Pulmonary artery endothelial cell (primary cell): ENCODE results near the gene PDE7B. TPM values are rescaled to one million over a fixed set of nuclear protein-coding genes. Genes with fewer than 3 reads are reported as not detected.

Experiments used
- DNase-seq: peaks from one replicate; pipeline ENCODE4 v3.0.0-alpha.2; 2011; ENCODE audit warnings: low read depth, low spot score
- total RNA-seq: library from RNA; depleted of rRNA; stranded (reverse); fragments of >200 nt; gene quantifications from 2 replicates; pipeline ENCODE4 v1.2.3, GENCODE V29; 2014

Gene PDE7B
- total RNA-seq, 1 donor from 2014 or later, result 42.5 TPM

DNA sequence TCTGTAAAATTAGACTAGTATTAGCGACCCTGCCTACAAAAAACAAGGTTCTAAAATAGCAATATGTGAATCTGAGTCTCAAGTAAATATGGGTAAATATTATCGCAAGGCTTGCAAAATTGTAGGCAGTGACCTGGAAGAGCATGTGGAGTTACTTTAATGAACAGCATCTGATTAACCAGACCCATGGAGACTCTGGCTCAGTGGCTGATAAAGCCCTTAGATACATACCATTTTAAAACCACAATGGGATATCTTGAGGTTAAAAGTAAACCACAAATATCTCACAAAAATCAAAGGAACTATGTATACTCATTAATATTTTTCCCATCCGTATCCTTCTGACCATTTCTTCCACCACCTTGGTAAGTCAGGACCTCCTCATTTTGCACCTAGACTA, 211.6 kb downstream of the PDE7B start:
- DNase-seq, result no peak

DNA sequence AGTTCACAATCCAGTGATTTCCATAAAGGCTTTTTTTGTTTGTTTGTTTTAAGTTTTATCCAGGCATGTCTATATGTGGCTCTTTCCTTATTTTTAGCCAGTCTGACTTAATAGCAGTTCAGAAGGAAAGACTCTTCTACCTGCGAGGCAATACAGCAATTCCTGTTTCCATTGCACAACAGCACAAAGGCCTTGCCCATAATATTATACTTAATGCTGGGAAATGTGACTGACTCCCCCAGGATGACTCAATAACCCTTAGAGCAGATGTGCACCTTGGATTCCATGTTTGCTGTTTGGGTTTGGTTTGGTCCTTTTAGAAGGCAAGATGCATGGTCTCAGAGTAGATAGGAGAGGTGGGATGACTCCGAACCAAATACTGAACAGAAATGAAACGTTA, 214.5 kb downstream of the PDE7B start:
- no peak for DNase-seq

DNA sequence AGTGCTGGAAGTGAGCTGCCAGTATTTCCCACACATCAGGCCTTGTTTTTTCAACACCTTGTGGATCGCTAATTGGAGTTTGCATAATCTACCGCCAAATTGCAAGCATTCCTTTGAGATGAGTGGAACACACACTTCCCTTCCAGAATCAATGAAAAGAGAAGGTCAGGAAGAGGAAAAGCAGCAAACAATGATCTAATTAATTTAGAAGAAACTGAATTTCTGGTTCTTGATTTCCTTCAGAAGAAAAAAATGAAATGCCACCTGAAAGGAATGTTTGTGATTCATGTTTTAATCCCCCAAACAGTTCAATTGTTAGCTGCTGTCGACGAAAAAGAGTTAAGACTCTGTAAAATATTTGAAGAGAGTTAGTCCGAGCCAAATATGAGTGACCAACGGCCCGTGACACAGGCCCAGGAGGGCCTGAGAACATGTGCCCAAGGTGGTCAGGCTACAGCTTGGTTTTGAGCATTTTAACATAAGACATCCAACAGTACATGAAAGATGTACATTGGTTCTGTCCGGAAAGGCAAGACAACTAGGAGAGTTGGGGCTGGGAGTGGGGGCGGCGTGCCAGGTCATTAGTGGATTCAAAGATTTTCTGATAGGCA, 216.3 kb downstream of the PDE7B start:
- DNase-seq, result peak; percentile 97

DNA sequence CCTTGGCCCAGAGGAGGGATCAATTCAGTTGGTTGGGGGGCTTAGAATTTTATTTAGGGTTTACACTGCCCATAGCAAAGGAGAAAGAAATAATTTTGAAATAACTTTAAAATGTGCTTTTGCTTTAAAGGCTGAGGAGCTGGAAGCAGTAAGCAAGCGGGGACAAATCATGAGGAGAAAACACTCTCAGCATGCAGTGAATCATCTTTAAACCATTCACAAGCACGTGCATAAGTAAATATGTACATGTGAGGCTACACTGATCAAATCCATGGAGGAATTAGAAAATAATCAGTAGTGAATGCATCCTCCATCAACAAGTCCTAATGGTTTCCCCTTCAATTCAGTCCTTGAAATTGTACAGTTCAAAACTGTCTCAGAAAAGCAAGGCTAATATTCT, 217.6 kb downstream of the PDE7B start:
- peak; percentile 61 for DNase-seq

DNA sequence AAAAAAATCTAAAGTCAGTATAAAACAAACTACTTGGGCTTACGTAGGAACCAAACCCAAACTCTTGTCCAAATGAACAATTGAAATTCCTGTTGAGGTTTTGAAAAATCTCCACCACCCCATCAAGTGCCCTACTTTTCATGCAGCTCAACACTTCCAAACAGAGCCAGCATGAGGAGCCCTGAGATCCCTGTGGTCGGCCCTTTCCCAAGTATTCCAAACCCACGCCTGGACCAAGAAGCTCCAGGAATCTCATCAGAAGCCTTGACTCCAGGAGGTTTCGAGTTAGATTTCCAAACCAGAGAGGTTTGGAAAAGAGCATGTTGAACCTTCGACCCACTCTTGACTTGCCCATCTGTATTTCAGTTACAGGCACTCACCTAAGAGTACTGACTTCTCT, 219.3 kb downstream of the PDE7B start:
- DNase-seq, result no peak

DNA sequence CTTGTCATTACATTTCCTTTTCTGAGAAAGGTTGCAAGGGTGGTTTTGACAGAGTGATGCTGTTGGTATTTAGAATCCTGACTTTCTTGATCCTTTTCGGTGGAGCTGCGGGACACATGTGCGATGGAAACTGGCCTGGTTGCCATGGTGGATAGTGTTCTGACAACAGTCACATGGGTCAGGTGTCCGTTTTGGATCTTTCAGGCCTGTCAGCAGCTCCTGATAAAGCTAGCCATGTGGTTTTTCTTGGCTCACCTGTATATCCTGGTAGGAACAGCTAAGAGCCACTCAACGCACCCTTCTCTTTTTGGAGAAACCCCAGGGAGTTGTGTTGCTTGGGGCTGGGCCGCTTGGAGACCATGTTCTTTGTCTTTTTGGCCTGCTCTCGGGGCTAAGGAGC, 221.2 kb downstream of the PDE7B start:
- DNase-seq, result no peak

DNA sequence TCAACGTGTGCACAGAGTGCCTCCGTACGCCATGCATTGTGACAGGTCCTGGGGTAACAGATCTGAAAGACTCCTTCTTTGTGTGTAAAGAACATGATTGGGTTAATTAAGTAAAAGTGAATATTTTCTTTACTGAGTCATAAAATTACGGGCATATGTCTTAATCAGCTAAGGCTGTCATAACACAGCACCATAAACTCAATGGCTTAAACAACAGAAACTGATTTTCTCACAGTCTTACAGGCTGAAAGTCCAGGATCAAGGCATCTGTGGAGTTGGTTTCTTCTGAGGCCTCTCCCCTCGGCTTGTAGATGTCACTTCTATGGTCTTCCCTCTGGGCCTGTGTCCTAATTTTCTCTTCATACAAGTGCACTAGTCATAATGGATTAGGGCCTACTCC, 221.7 kb downstream of the PDE7B start:
- no peak for DNase-seq

DNA sequence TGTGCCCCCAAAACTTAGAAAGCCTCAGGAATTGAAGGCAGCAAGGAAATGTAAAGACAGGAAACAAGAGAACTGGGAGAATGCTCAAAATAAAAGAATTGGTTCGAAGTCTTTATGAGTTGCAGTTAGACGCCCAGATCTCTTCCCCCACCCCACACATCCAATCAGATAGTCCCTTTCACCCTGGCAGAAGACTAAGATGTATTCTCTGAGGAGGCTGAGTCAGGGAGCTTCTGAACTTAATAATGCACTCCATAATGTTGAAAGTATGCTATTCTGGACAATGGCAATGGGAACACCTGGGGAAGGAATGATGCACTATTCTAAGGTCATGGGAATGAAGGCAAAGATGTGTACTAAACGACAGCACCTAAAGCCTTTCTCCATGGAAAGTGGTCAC, 225.0 kb downstream of the PDE7B start:
- no peak for DNase-seq

DNA sequence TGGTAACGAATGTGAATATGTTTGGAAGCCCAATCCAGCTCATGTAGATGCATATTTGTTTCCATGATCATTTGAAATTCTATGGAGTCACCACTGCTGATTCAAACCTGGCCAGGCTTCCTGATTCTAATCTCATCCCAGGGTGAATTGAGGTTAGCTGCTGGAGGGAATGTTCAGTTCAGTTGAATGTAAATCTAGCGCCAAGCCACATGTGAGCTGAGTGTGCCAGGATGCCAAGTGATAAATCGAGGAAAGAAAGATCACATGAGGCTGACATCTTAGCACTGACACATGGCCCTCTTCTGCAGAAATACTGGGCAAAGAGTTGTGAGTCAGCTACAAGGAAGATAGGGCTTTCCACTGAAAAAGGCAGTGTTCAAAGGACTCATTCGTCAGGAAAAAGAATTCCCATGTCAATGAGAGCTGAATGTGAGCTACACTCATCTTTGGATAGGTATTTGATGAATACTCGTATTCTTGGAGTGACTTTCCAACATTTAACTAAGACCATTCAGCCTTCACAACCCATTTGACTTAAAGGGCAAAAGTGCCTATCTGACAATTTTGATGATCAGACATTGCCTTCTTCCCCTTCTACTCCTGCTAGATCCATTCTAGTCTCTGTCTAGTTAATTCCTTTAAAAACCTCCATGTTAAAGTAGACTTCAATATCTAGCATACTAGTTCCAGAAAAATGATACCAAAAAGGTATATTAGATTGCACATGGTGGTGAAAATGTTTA, 226.5 kb downstream of the PDE7B start:
- DNase-seq, result peak; percentile 88

DNA sequence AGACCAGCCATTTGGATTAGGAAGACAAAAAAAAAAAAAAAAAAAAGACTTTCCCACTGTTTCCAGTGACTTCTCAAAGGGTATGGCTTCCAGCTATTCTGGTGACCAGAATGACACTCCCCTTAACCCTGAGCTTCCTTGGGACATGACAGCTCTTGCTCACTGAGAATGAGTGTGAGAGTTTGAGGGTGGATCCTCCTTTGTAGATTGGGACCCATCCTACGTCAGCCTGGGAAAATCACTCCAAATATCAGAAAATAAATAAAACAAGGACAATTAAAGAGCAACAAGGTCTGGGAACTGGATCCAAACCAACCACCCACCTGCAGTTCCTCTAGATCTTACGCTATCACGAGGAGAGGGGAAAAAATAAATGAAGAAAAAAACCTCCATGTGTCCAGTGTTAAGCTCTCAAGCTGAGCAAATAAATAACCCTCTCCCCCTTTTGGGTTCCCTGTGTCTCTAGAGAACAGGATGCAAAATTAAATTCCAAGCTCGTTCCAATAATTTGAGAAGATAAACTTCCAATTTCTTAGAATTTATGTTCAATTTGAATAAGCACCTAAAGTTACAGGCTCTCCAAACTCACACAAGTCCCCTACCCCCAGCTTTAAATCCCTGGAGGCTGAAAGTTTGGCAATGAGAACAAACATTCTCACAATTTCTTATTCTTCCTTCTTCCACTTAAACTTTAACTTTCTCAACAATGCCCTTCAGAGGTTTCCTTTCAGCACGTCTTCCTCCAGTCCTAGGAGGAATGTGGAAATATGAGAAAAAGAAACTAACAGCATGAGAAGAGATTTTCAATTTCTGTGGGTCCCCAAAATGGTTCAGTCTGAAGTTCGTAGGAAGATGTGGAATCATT, 228.4 kb downstream of the PDE7B start:
- no peak for DNase-seq

DNA sequence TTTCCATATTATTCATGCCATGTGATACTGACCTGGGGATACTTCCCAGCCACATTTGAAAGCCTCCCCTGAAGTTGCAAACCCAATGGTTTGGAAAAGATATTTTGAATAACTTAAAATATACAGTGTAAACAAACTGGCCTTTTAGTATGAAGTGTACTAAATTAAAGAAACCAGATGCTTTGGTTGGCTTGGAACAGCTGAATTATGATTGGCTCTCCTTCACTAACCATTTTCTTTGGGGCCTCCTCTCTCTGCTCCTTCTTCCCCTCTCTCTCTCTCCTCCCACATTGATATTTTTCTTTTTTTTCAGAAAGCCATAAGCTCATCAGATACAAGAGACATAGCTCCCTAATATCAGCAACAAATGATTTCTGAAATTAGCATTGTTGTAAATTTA, 232.0 kb downstream of the PDE7B start:
- no peak for DNase-seq

DNA sequence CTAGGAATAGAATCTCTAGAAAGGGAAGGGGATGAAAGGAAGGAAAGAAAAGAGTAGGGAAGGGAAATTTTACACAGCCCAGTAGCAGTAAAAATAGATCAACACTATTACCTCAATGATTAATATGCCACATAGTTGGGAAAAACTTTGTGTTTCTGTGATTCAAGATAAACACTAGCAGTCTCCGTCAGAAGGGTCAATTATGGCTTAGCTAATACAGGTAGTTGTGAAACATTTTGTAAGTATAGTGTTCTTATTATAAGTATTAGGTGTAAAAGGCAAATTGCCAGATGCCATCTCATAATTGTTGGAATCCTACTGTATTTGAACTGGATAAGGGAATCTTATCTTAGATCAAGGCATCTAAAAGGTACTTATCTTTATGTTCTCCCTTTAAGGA, 232.9 kb downstream of the PDE7B start:
- DNase-seq, result no peak

DNA sequence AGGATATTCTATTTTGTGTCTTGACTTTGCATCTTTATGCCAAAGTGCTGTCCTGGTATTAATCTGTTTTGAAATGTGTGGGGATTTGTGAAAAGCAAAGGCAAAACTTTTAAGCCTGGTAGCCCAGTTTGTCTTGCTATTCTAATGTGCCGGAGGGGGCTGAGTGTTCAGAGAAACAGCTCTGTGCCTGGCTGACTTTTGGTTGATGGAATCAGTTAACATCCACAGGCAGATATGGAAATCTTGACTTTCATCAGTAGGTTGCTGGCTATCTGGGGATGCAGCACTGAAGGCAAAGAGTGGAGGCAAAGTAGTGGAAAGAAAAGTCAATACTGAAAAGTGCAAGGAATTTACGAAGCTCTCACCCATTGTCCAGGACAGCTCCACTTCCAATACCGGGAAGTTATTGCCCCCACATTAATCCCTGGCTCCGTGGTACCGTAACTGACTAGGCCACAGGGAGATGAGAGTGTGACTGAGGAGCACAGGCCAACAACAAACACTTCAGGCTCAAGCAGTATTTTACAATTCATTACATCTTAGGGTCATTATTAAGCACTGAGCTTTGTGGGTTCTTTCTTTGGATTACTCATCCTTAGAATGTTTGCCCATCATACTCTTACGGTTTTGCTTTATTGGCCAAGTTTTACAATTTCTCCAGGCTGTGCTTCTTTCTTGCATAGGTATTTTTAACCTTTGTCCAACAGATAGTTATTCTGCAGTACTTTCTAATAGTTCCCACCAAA, 234.0 kb downstream of the PDE7B start:
- DNase-seq, result no peak

DNA sequence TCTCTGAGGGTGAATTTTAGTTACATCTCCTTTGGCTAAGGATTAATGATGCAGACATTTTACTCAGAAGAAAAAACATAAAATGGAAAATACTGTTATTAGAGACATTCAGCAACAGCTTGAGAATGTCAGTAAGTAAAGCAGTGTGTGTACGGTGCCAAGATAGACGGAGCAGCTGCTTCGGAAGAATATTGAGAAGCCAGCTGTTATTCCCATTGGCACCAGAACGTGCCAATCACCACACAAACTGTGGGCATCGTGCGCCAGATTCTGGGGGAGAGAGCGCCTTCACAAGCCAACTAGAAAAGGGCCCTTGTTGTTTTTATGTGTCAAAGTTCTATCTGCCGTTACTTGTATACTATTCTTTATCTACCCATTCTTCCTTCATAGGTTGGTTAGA, 235.2 kb downstream of the PDE7B start:
- DNase-seq, result no peak

DNA sequence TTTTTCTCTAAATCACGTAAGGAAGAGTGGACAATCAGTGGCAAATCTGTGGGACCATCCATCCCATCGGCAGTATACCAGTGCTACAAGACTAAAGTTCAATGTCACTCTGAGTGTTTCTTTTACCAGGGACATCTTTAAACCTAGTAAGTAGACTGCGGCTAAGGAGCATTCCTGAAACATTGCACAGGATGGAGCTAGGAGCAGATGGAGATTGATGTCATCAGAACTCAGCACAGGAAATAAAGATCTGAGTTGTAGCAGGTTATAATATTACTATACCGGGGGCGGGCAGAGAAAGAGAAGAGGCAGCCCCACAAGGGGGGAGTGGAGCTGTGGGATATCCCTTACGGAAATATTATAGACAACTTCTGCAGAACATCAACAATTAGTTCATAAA, 236.5 kb downstream of the PDE7B start:
- DNase-seq, result no peak

DNA sequence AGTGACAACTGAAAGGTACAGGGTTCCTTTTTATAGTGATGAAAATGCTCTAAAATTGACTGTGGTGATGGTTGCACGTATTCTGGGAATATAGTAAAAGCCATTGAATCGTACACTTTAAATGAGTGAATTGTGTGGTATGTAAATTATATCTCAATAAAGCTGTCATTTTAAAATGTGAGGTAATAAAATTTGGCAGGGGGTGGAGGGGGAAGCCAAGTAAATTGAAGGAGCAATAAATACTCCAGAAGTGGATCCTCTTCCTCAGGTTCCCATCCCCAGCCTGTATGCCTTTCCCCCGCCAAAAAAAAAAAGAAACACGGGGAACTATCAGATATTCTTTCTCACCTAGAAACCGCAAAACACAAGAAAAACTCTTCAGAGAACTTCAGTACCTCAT, 237.2 kb downstream of the PDE7B start:
- no peak for DNase-seq

DNA sequence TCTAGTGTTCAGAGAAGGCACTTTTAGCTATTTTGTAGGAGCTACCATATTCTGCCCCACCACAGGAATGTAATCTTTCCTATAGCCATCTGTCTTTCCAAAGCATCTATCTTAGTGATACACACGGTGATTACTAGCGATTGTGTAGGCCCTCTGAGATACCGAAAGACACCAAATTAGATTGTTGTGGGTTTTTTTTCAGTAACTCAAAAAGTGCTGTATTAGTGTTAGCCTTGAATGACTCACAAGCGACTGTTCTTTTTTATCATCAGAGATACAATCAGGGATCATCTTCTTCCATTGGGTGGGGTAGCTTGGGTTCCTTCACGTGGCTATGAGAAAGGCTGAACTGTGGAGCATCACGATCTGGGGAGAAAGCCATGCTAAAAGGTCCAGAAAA, 238.4 kb downstream of the PDE7B start:
- no peak for DNase-seq

DNA sequence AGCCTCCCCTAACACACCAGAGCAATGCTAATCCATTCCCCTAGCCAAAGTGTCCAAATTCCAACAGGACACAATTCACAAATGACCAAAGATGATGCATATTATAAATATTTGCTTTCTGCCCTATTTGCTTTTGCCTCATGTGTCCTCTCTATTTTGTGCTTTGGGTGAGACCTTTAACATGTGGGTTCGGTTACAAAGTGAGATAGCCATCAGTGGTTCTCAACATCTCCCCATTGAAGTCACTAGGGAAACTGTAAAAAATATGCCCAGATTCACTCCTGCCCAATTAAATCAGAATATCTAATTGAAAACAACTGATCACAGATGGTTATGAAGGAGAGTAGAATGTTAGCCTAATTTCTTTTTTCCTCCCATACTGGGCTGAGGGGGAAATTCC, 239.4 kb downstream of the PDE7B start:
- no peak for DNase-seq

DNA sequence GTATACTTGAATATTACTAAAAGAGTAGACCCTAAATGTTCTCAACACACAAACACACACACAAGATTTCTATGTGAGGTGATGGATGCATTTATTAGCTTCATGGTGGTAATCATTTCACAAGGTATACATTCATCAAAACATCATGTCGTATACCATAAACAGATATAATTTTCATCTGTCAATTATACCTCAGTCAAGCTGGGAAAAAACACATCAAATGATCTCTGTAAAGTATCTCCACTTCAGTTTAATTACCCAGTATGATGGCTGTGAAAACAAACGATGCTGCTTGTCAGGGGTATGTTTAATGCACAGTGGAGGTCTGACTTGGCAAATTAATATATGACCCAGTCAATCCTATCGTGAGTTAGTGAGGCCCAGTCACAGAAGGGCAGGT, 241.4 kb downstream of the PDE7B start:
- no peak for DNase-seq

DNA sequence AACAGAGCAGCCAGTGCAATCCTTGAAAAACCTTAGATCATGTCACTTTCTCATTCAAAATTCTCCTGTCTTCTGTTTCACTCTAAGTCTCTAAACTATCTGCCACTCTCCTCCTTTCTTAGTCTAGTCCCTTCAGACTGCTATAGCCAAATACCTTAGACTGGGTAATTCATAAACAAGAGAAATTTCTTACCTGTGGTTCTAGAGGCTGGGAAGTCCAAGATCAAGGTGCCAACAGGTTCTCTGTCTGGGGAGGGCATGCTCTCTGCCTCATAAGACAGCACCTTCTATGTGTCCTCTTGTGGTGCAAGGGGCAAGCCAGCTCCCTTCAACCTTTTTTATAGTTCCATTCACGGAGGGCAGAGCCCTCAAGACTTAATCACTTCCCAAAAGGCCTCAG, 242.3 kb downstream of the PDE7B start:
- no peak for DNase-seq

DNA sequence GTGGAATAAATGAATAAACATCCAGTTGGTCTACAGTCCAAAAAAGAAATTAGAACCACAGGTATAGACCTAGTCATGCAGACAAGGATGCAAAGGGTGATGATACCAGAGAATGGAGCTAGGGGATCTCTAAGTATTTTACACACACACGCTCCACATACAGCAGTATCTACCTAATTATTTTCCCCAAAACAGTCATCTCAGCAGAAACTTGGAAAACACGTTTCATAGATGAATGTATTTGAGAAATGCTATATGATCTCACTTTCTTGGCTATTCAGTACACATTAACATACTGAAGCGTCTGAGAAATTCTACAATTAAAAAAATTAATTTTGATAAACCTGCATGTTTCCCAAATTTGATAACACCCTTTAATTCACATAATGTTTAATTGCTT, 243.3 kb downstream of the PDE7B start:
- DNase-seq, result no peak

DNA sequence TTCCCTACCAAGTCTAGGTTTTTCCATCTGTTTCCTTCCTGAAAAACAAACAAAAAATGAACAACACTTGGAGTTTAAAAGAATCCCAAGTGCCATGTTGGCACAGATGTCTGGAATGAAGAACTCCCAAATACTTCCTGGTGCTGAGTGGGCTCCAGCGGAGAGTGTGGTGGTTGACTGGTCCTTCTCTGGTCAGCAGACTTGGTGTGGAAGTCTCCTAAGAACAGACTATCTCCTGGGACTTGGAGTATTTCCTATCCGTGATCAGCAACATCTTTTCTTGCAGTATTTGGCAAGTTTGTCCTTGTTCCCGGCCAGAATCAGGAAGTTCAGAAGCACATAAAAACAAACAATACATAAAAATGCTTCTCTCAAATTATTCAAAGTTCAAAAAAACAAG, 244.5 kb downstream of the PDE7B start:
- peak; percentile 40 for DNase-seq
